Kidney (tissue), 14 donors: ENCODE measurements around the gene BCAN. TPM values are rescaled to one million over a fixed set of nuclear protein-coding genes. Genes with fewer than 3 reads are reported as not detected.
A peak's percentile ranks its signal among the peaks of the same experiment; 100 is the strongest.
"Not testable (repeated sequence)": the region's sequence is repeated elsewhere in the genome, so short reads cannot be mapped to it uniquely, and the experiment has no call there.

Source experiments
- DNase-seq, 5 donors: peaks; one replicate each; pipeline ENCODE4 v3.0.0-alpha.2; 2013 to 2020
- FAIRE-seq: peaks from 2 replicates; lab custom pipeline; 2012; peaks lifted over from hg19 to GRCh38; lab: Jason Lieb, UNC
- H3K27ac ChIP-seq, 2 donors: one replicate each; pipeline ENCODE4 v1.7.0; 2013; ENCODE audit warnings: low read depth in 2 of 2, low read length in 2 of 2, inconsistent platforms in 1 of 2
- H3K27me3 ChIP-seq: one replicate; pipeline ENCODE4 v1.7.1; 2013; ENCODE audit warnings: low read length, inconsistent platforms; ENCODE audit not compliant: control insufficient read depth, insufficient read depth
- H3K36me3 ChIP-seq, 3 donors: one replicate each; pipeline versions ENCODE4 v1.7.0 to v1.7.1; 2013; ENCODE audit warnings: low read length in 3 of 3, control low read depth in 1 of 3, inconsistent platforms in 1 of 3; ENCODE audit not compliant: insufficient read depth in 3 of 3, control insufficient read depth in 2 of 3
- H3K4me1 ChIP-seq, 3 donors: one replicate each; pipeline versions ENCODE4 v1.7.0 to v1.7.1; 2013; ENCODE audit warnings: low read length in 3 of 3, inconsistent platforms in 1 of 3, low read depth in 1 of 3; ENCODE audit not compliant: control insufficient read depth in 2 of 3, insufficient read depth in 2 of 3
- H3K4me3 ChIP-seq, 3 donors: one replicate each; pipeline versions ENCODE4 v1.7.0 to v1.8.1; 2013; ENCODE audit warnings: low read length in 3 of 3, control low read depth in 1 of 3, inconsistent platforms in 1 of 3
- H3K9ac ChIP-seq, 3 donors: one replicate each; pipeline versions ENCODE4 v1.7.0 to v1.7.1; 2013; ENCODE audit warnings: low read length in 3 of 3, control low read depth in 1 of 3, inconsistent platforms in 1 of 3
- H3K9me3 ChIP-seq, 3 donors: one replicate each; pipeline versions ENCODE4 v1.7.0 to v1.7.1; 2013; ENCODE audit warnings: low read length in 3 of 3, control low read depth in 1 of 3, inconsistent platforms in 1 of 3; ENCODE audit not compliant: control insufficient read depth in 2 of 3, insufficient read depth in 1 of 3
- intact Hi-C: fragments of 100-400 bp; cut with DNase I; formaldehyde crosslinking; loops from one replicate; pipeline ENCODE4 v1.11.1; 2022
- polyA plus RNA-seq: library from polyadenylated mRNA; stranded (reverse); fragments of 350-450 nt; fragmentation: Illumina TruSeq; extraction: RNeasy Lipid Tissue Mini Kit (QIAGEN cat#74804); gene quantifications from one replicate; pipeline ENCODE4 v1.2.3, GENCODE V29; 2014; ENCODE audit warnings: low read depth, low replicate concordance; ENCODE audit not compliant: insufficient read depth
- total RNA-seq: library from RNA; stranded (reverse); fragmentation: NEBNext Ultra II Directional; extraction: Animal tissue kit (Norgen Biotek cat#: 25700); gene quantifications from one replicate; pipeline ENCODE4 v1.2.1, GENCODE V29; 2021
- TF ChIP-seq, protein P1 (sequence below): IDR thresholded peaks from 3 replicates; pipeline ENCODE4 v1.5.1; 2012; ENCODE audit warnings: mild to moderate bottlenecking, moderate library complexity, borderline replicate concordance; ENCODE audit not compliant: insufficient read depth; ENCODE audit errors: extremely low read depth
- donor health status: control.
- donor health status: control.
- donor health status: control.
- donor health status: control.
- donor health status: control.
- donor health status: DM: yes; HTN: yes; CAD: no.
- donor health status: Normal renal cell carcinoma (clear cell type).

The BCAN gene
- total and polyA plus RNA-seq, 2 donors from 2014 or later, result 0.19 to 0.45 TPM

DNA sequence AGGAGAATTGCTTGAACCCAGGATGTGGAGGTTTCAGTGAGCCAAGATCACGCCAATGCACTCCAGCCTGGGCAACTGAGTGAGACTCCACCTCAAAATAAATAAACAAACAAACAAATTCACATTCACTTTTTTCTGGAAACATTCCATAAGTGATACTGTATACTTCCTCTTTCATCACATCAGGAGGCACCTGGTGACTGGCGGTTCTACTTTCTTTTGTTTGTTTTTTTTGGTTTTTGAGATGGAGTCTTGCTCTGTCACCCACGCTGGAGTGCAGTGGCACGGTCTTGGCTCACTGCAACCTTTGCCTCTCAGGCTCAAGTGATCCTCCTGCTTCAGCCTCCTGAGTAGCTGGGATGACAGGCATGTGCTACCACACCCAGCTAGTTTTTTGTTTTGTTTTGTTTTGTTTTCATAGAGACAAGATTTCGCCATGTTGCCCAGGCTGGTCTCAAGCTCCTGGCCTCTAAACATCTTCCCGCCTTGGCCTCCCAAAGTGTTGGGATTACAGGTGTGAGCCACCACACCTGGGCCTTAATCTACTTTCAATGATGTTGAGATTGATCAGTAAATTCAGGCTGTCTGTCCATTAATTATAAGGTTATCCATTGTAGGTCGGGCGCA lies 12.0 kb upstream of the BCAN start:
- Histone ChIP-seq H3K9me3 (no peaks in the 10 kb centered on the region), H3K27me3 (peaks cover 10% of the 10 kb centered on the region), H3K4me3 (no peak overlapping the region), H3K9ac (no peak overlapping the region), H3K36me3 (no peaks in the 10 kb centered on the region), H3K27ac (no peak overlapping the region), H3K4me1 (peaks cover 0 to 3% (median 0%) of the 10 kb centered on the region in 3 donors)
- TF ChIP-seq, protein P1, sequence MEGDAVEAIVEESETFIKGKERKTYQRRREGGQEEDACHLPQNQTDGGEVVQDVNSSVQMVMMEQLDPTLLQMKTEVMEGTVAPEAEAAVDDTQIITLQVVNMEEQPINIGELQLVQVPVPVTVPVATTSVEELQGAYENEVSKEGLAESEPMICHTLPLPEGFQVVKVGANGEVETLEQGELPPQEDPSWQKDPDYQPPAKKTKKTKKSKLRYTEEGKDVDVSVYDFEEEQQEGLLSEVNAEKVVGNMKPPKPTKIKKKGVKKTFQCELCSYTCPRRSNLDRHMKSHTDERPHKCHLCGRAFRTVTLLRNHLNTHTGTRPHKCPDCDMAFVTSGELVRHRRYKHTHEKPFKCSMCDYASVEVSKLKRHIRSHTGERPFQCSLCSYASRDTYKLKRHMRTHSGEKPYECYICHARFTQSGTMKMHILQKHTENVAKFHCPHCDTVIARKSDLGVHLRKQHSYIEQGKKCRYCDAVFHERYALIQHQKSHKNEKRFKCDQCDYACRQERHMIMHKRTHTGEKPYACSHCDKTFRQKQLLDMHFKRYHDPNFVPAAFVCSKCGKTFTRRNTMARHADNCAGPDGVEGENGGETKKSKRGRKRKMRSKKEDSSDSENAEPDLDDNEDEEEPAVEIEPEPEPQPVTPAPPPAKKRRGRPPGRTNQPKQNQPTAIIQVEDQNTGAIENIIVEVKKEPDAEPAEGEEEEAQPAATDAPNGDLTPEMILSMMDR, result no peak
- intact Hi-C loops, result no loop called here
- no peak for FAIRE-seq
- DNase-seq, result no peak

DNA sequence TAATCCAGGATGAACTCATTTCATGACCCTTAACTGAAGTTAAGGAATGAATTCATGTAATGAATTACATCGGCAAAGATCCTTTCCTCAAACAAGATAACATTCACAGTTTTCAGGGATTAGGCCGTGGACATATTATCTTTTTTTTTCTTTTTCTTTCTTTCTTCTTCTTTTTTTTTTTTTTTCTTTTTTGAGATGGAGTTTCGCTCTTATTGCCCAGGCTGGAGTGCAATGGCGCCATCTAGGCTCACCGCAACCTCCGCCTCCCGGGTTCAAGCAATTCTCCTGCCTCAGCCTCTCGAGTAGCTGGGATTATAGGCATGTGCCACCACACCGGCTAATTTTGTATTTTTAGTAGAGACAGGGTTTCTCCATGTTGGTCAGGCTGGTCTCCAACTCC lies 10.8 kb upstream of the BCAN start:
- H3K9ac ChIP-seq, H3K4me1 ChIP-seq, DNase-seq, intact Hi-C loops, H3K36me3 ChIP-seq, H3K4me3 ChIP-seq, FAIRE-seq, H3K9me3 ChIP-seq, H3K27me3 ChIP-seq, H3K27ac ChIP-seq: not testable (repeated sequence)

DNA sequence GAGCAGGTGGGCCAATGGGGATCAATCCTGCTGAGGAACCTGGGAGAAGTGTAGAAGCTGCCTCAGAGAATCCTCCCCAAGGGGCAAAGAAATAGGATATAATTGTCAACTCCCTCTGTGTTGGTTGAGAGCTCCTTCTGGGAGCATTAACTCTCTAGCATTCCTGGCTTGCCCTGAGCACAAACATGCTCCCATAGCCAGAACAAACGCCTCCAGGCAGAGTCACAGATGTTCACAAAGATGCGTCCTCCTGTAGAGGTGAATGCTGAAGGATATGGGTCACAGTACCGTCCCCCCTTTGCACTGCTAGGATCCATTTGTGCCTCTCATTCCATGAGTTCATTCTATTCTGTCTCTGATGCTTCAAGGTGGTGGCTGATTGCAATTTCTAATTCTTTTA lies 9.6 kb upstream of the BCAN start:
- TF ChIP-seq, protein P1, result no peak

DNA sequence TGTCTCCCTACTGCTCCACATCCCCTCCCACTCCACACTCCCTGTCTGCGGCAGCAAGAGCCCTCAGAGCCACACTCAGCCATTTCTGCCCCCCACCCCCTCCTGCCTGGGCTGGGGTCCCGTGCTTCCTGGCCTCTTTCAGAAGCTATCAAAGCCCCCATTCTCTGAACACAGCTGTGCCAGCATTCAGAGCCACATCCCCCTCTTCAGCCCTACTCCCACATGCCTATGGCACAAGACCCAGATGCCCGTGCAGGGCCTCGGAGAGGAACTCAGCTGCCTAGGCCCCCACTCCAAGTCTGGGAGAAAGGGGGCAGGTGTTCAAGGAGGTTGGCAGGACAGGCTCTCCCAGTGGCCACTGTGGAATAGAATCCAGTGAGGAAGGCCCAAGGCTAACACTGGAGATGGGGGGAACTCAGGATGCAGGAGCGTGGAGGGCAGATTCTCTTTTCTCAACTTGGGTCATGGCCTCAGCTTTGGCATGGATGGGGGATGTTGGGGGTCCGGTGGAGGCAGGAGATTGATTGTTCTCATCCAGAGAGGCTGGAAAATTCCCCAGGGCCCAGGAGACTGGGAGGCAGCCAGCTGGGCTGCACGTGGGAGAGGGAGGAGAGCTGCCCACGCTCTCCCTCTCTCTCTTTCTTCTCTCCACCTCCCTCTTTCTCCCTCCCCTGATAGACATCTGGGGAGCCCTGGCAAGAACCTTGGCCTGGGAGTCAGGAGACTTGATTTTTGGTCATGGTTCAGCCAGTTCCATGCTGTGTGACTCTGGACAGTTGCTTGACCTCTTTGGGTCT lies 3.5 kb upstream of the BCAN start:
- TF ChIP-seq, protein P1, result no peak
- Histone ChIP-seq H3K9ac (no peak overlapping the region), H3K27ac (no peak overlapping the region), H3K4me1 (peaks cover 0 to 5% (median 0%) of the 10 kb centered on the region in 3 donors), H3K36me3 (no peaks in the 10 kb centered on the region), H3K27me3 (peaks cover 8% of the 10 kb centered on the region), H3K9me3 (no peaks in the 10 kb centered on the region), H3K4me3 (no peak overlapping the region)
- DNase-seq (peak in 1 of 5 donors; percentile 16), FAIRE-seq (no peak)
- intact Hi-C loops, result no loop called here

More for the DNA sequence above, 9.6 kb upstream of the BCAN start:
- H3K4me3 ChIP-seq, result no peak overlapping the region
- FAIRE-seq (no peak), DNase-seq (no peak)
- H3K4me1 ChIP-seq, result no peaks in the 10 kb centered on the region
- intact Hi-C loops, result no loop called here
- H3K9ac ChIP-seq, result no peak overlapping the region
- no peak overlapping the region for H3K27ac ChIP-seq
- H3K27me3 ChIP-seq, result peaks cover 3% of the 10 kb centered on the region
- H3K9me3 ChIP-seq, result no peaks in the 10 kb centered on the region
- no peaks in the 10 kb centered on the region for H3K36me3 ChIP-seq
